DMS153 (cell line): ENCODE results near the gene SVIL.
"Not testable (repeated sequence)": the region's sequence is repeated elsewhere in the genome, so short reads cannot be mapped to it uniquely, and the experiment has no call there.

Source experiments
- DNase-seq: peaks from one replicate; lab custom pipeline; 2025; lab: John Stamatoyannopoulos, UW

The SVIL gene

DNA sequence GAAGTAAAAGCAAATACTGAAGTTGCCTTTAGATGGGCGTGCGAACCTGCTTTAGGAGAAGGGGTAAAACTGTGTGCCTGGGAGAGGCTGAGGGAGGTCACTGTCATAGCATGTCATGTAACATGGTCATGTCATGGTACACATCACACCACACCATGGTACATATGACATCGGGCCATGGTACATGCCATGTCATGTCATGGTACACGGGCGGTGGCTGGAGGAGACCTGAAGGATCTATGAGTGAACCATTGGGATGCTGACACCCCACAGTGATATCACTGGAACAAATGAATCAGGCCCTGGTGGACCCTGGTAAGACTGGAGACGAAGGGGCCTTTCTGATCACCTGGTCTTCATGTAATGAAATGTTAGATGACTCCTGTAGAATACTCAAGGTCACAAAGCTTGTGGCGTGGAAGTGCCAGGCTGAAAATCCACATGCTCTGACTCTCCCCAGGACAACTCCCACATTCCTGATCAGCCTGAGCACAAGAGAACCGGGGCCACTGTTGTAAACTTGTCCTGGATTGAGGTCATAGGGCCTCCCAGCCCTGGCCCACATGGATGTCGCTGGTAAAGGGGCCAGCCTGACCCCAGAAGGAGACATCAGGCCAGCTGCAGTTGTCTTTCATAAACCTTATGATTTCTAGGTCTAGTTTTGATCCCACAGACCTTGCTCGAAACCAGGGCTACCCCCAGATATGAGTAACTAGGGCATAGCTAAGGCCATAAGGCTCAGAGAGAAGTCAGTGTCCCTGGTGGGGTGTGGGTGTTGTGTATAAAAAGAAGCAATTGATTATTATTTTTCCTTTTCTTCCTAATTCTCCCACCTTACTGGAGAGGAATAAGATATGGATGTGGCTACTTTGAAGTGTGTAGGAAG lies 60.3 kb downstream of the SVIL start:
- DNase-seq, result not testable (repeated sequence)

DNA sequence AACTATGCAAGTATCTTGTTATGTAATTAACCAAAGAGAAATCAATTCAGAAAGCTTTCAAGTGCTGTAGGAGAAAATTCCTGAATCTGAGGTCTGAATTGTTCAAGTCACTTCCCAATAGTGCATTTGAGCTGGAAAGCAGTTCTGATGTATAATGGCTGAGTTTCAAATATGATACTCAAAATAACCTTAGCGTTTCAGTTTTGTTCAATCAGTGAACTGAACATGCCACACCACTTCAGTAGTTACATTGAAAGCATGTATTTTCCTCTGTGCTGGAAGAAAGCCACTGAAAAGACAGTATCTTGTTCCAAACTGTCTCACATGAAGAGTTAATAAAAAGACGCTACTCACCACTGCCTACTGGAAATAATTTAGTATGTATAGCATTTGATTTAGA lies 64.5 kb downstream of the SVIL start:
- not testable (repeated sequence) for DNase-seq

DNA sequence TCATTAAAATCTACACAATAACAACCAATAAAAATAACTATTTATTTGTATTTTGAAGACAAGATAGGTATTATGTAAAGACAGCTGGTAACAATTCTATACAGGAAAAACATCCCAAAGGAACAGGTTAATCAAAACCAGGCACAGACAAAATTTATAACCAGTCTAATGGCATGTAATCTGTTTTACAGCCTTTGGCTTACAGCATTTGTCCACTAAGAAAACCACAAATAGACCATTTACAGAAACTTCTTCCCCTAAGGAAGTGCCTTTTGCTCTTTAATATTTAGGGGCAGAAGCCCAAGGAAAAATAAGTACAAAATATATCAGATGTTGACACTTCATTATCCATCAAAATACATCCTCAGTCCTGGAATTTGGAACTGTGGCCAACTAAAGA lies 65.0 kb downstream of the SVIL start:
- DNase-seq, result no peak

DNA sequence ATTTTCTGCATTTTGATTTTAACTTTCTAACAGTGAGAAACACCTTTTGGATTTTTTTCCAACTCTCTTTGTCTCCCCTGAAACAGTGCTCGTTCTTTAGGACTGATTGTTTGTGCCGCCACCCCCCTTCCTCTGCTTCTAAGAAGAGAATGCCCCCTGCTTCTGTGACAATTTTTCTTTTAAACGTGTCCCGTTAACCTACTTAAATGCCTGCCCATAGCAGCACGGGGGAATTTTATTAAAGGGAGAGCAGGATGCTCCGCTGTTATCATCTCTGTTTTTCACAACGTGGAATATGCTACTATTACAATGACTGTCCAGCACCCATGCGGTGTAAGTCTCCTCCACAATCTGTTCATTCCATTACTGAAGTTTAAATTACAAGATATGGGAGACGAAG lies 67.8 kb downstream of the SVIL start:
- DNase-seq, result no peak

DNA sequence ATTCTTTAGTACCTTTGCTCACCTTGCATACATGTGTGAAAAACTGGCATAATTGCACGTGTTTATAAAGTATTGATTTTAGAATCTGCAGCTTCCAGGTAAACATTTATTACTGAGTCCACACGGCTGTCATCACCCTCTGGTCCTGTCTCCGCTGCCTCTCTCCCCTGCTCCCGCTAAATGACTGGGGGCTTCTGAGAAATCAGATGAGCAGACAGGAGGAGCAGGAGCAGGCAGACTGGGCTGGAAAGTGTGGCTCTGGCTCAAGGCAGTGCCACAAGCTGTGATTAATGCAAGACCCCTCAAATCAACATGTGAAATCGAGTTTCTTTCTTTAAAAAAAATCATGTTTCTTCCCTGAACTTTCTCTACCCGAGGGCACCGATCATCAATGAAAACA lies 68.6 kb downstream of the SVIL start:
- DNase-seq, result not testable (repeated sequence)

DNA sequence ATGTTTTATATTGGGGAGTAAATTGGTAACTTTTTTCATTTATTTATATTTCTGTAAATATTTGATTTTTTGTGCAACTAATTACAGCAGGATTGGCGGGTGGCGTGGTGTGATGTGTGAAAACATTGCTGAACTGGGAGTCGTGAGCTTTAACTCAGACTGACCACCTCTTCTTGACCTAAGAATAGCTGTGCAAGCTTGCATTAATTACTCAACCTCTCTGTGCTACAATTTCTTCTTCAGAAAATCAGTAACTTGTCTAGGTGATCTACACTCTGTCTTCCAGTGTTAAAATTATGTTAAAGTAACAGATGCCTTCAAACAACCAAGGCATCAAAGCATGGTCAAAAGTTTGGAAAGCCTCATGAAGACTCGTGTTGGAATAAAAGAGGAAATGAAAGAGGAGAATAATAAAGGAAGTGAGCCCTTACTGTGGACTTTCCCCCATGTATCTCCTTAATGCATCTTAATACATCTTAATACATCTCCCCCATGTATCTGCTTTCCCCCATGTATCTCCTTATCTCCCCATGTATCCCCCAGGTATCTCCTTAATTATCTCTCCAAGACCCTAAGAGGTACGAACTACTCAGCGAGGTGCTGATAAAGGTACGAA lies 71.2 kb downstream of the SVIL start:
- DNase-seq, result no peak

DNA sequence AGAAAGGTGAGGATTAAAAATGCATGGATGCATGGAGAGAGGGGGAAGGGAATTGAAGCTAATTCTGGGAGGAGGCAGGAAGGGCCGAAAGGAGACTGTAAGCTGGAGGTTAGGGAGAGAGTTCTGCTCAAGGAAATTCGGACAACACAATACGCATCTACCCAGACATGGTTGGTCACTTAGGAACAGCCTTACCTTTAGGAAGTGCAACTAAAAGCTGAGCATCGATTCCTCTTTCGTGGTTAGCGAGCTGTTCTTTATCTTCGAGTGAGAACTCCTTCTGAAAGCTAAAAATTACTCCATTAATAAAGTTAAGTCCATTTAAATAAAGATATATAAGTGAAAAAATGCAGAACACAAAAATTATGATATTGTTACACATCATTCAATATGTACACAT lies 71.8 kb downstream of the SVIL start:
- DNase-seq, result not testable (repeated sequence)

DNA sequence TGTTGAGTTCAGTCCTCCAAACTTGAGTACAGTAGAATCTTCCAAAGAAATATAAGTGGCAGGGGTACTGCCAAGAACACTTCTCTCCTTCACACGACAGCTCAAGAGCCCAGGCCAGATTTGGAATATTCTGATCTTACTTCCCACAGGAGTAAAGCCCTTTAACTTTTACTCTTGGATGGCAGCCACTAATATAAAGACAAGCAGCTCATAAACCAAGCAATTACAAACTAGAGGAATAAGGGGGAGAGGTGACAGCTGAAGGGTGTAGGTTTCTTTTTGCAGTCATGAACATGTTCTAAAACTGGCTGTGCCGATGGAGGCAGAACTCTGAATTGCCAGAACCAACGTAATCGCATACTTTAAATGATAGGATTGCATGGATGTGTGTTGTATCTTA lies 74.8 kb downstream of the SVIL start:
- no peak for DNase-seq

DNA sequence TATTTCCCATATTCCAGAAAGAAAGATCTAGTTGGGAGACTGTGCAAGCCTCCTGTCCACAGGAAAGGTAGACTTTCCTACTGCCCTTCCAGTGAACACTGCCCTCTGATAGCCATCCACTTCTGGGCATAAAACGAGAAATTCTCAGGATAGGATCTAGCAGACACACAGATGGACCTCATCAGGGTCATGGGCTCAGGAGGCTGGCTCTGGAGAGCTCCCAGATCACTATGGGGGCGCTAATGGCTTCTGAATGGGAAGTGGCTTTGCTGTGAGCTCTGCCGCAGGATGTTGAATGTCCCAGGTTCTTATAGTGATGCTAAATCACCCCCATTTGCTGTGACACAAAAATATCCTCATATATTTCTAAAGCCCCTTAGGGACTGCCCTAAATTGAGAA lies 77.1 kb downstream of the SVIL start:
- no peak for DNase-seq

DNA sequence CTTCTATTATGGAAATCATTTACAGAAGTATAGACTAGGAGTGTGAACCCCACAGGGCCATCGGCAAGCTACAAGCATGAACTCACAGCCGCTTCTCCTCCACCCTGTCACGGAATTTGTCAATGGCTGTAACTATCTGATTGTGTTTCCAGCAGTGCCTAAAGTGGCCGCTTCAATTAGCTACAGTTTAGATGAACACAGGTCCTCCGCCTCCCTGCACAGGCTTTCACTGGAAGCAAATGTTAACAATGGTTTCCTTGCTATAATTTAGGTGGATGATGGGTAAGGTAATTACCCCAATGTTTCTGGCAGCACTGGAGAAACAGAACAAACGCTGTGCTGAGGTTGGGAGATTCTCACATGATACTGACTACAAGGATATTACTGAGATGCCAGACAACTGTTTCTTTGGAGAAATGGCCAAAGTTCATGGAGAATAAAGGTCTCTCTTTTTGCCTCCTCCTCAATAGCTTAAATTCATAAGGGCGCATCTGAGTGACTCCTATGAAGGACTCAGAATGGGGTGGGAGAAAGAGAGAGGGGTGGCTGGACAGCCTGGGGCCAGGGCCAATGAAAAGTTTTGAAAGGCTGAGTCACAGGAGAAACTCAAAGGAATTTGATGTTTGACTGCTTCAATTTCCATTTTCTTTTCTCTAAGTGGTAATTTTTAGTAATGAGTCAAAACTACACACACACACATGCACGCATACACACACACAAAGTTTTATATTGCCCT lies 78.9 kb downstream of the SVIL start:
- DNase-seq, result no peak

DNA sequence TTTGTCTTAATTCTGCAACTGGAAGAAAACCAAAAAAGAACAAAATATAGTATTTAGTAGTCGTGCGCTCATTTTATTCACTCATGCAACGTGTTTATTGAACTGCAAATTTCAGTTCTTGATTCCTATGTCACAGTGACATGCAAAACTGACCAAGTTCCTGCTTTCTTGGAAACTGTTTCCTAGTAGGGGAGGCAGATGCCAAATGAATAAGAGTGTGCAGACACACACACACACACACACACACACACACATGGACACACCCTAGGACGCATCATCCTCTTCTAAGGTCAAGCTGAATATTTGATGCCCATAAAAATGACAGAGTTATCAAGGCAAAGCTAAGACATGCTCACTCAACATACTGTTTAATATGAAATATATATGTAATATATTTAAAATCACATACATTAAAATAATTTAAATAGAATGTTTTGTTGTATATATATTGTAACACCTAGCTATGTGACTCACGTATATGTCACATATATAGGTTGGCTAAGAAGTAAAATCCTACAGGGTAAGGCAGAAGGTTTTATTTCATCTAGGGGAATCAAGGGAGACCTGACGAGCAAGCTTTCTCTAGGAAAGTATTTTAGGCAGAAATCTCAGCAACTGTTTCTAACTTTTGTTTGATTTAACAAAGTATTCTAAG lies 79.6 kb downstream of the SVIL start:
- DNase-seq, result no peak

DNA sequence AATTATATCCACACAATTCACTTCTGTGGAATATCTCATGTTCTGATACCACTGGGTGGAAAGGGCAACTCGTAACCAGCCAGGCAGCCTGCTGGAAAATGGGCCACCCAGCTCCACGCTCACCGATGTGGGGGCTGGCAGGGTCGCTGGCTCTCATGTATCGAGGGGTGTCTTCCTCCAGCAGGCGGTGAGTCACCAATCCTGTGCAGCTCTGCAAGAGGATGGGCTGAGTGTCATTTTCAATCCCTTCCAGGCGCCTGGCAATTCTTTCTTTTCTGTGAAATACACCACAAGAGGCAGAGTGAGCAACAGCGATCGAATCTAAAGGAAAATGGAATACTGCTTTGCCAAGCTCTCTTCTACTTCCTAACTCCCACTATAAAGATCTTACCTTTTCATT lies 80.1 kb downstream of the SVIL start:
- no peak for DNase-seq

DNA sequence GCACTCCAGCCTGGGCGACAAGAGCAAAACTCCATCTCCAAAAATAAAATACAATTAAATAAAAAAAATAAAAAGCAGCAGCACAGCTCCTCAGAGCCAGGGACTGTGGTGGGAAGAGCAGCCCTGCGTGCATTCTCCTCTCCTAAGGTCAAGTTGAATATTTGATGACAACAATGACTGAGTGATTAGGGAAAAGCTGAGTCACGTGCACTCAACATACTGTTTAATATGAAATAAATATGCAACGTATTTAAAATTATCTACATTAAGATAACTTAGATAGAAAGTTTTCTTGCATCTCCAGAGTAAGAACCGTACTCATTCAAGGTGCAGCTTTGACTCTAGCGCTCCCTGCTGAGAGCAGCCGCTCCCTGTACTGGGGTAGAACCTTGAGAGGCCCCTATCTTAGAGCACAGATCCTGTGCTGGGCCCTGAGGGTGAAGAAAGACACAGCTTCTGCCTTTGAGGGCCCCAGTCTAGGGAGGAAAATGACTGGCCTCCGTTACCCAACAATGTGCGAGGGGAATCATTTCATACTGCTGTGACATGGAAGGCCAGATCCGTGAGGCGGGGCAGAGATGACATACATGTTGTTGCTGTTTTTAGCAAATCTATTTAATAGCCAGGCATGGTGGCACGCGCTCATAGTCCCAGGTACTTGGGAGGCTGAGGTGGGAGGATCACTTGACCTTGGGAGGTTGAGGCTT lies 81.1 kb downstream of the SVIL start:
- no peak for DNase-seq

DNA sequence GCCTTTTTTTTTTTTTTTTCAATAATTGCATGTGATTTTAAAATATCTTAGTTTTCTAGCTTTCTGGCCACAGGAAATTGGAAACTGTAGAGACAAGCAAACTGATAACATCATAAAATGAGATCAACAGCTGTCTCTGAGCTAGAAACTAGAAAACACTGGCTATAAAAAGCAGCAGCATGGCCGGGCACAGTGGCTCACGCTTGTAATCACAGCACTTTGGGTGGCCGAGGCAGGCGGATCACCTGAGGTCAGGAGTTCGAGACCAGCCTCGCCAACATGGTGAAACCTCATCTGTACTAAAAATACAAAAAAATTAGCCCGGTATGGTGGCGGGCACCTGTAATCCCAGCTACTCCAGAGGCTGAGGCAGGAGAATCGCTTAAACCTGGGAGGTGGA lies 81.7 kb downstream of the SVIL start:
- DNase-seq, result not testable (repeated sequence)

DNA sequence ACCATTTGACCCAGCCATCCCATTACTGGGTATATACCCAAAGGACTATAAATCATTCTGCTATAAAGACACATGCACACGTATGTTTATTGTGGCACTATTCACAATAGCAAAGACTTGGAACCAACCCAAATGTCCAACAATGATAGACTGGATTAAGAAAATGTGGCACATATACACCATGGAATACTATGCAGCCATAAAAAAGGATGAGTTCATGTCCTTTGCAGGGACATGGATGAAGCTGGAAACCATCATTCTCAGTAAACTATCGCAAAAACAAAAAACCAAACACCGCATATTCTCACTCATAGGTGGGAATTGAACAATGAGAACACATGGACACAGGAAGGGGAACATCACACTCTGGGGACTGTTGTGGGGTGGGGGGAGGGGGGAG lies 85.3 kb downstream of the SVIL start:
- not testable (repeated sequence) for DNase-seq

DNA sequence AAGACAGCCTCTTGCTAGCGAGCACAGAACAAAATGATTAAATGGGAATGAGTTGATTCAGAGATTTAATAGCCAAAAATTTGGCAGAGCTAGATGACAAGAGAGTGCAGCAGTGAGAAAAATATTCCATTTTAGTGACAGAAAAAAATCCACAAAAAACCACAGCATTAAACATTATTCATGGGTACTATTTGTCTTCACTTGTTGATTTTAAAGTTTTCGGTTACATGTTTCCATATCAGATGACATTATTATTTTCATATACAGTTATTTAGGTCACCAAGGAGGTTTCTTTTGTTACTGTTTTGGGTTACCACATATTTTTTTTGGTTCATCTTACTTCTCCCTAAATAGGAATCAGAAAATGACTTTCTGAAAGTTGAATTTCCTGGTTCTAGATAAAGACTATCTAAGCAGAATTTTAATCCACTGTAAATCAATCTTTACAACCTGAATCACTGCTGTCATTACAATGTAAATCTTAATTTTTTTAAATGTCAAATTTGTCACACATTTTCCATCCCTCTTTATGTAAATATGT lies 87.9 kb downstream of the SVIL start:
- DNase-seq, result no peak

DNA sequence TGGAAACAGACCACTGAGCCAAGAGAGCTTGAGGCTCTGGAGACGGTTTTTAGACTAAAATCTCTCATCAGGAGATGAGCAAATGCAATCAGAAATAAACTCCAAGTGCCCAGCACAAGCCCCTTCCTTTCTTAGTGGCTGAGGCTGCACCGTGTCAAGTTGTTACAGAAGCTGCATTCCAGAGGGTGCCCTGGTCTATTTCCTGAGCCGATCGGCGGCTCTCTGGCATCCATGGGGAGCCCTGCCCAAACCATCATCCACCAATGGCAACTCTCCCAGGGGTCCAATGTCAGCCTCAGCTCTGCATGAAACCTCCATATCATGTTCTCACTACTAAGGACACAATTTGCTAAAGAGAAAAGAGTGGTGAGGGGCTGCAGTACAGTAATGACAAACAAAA lies 89.6 kb downstream of the SVIL start:
- DNase-seq, result no peak

DNA sequence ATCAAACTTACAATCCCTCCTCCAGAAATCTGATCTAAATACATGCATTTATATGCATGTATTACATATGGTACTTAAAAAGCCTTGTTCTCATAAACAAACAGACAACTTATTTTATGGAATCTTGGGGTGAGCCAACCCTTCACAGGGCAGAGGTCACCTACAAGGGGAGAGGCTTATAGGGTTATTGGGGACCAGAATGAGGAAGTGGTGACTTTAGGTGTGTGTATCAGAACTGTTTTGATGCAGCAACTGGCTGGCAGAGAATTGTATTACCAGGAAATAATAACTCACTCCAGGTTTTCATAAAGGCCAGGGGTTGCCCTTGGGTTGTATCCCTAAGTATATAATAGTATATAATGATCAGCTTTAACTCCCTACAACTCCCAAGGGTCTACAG lies 91.1 kb downstream of the SVIL start:
- DNase-seq, result no peak

DNA sequence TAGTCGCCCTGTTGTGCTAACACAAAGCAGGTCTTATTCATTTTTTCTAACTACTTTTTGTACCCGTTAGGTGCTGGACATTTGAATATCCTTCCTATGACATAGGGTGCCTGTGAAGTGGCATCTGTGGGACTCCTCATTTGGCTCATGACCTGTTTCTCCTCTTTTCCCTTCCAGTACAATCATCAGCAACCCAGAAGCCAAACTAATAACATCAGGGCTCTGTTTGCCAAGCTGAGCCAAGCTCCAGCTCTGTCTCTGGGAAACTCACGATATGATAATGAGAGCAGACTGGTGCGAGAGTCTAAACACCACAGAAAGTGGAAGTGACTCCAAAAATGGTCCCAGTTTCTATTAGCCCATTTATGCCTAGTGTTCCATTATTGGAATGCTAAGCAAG lies 92.0 kb downstream of the SVIL start:
- no peak for DNase-seq

DNA sequence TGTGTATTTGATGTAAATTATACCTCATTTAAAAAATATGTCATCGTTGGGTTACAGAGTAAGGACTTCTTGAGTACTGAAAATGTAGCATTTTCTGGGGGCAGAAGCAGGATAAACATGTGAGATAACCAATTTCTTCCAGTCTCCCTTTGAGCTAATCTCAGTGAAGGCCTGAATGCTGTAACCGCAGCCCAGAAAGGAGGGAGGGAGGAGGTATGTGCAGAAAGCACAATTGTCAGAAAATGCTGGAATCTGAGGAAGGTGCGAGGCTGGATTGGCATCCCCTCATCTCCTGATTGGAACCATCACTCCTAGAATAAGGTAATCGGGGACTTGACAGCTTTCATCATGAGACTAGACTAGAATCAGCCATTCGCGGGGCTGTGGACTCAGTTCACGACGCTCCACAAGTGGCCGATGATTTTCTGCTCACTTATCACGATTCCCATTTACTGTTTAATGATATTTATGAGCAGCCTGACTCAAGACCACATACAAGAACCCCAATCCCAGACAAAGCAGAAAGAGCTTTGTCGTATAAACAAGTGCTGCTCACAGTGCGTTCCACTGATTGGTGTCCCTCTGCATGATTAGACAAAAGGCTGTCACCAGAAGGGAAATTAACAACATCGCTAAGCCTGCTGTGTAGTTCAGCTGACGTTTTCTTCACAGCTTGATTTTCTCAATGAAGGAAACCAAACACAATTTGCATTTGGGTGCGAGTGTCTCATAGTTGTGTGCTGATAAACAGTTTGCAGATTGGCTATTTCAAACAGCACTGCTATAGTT lies 93.2 kb downstream of the SVIL start:
- no peak for DNase-seq

DNA sequence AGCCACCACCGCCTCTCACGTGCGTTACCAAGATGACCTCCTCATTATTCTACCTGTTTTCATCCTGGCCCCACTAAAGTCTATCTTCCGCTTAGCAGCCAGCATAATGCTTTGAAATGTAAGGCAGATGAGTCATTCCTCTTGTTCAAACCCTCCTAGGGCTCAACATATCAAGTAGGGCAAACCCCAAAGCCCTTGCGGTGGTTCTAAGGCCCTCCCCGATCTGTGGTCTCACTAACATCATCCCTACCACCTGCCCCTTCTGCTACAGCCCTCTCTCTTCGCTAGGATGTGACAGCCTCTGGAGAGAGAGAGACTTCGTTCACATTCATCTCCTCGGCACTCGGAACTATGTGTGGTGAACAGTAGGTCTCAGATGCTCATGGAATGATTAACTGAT lies 94.8 kb downstream of the SVIL start:
- DNase-seq, result no peak
